RKO (cell line): Measurements from ENCODE around the gene PPFIA3.
A peak's percentile ranks its signal among the peaks of the same experiment; 100 is the strongest.
"Not testable (repeated sequence)": the region's sequence is repeated elsewhere in the genome, so short reads cannot be mapped to it uniquely, and the experiment has no call there.

Source experiments
- DNase-seq: peaks from one replicate; pipeline ENCODE4 v3.0.0-alpha.2; 2016; ENCODE audit warnings: low spot score

PPFIA3 gene

DNA sequence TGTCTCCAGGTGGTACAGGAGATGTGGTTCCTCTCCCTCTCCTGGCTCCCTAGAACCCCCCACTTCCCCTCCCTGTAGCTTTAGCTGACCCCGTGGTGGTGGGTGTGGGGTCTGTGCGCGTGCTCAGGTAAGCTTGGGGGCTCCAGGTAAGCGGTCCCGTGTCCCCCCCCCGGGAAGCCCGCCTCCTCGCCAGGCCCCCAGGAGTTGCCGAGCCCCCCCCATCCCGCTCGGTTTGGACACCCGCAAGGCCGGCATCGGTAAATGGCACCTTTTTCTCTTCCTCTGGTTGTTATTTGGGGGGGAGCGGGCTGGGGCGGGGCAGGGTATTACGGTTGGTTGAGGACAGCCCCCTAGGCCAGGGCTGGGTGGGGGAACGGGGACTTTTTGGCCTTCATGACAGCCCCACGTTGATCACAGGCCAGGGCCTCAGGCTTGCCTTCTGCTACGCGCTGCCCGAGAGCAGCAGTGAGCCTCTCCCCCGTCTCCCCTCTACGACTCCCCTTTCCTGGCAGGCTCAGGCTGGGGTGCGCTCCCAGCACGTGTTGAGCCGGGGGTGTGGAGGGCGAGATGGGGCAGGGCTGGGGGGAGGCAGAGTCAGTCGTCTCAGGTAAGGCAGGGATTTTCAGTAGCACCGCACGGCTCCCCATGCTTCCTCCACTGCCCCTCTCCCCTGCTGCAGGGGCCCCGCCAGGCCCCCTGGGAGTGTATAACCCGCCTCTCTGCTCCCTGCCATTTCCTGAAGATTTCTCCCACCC, 15.8 kb upstream of the PPFIA3 start:
- DNase-seq: no peak

DNA sequence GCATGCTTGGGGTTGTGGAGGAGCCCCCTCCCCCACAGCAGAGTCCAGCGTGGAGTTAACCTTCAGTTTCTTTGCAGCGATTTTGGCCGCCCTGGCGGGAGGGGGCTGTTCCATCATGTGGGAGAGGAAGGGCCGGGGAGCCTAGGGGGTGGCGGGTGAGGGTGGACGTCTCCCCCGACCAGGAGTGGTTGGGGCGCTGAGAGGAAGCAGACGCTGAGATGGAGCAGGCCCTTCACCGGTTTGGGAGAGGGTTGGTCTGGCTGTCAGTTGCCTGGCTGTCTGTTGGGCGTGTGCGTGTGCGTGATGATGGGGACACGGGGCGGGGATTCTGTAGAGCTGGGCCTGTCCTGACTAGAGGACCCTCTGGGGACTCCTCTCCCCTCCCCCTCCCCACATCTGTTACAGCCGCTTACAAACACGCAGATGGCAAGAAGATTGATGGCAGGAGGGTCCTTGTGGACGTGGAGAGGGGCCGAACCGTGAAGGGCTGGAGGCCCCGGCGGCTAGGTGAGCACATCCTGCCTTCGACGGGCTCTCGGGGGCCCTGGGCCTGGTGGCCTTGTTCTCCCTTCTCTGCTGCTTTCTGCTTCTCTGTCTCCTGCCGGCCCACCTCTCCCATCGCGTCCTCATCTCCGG, 15.0 kb upstream of the PPFIA3 start:
- no peak for DNase-seq

DNA sequence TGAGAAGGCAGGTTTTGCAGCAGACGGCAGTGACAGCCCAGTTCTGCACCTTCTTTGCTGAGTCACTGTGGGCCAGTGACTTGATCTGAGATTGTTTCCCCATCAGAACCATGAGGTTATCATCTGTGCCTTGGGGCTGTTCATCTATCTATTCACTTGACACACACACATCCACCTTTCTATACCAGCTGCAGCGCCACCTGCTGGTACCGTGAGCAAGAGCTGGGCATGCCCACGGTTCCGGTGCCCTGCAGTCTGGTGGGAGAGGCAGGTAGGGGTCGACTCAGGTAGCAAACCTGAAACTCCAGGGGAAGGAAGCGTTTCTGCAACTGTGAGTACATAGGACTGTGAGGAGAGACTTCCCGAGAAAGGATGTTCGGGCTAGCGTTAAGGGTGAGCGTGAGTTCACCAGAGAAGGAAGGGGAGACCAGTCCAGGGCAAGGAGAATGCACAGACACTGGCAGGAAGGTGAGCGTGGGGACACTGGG, 12.7 kb upstream of the PPFIA3 start:
- no peak for DNase-seq

DNA sequence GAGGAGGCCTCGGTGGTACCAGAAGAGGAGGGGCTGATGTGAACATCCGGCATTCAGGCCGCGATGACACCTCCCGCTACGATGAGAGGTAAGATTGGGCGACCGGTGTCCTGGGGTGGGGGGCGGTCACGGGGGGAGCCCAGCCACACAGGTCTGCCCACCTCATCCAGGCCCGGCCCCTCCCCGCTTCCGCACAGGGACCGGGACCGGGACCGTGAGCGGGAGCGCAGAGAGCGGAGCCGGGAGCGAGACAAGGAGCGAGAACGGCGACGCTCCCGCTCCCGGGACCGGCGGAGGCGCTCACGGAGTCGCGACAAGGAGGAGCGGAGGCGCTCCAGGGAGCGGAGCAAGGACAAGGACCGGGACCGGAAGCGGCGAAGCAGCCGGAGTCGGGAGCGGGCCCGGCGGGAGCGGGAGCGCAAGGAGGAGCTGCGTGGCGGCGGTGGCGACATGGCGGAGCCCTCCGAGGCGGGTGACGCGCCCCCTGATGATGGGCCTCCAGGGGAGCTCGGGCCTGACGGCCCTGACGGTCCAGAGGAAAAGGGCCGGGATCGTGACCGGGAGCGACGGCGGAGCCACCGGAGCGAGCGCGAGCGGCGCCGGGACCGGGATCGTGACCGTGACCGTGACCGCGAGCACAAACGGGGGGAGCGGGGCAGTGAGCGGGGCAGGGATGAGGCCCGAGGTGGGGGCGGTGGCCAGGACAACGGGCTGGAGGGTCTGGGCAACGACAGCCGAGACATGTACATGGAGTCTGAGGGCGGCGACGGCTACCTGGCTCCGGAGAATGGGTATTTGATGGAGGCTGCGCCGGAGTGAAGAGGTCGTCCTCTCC, 11.5 kb upstream of the PPFIA3 start:
- no peak for DNase-seq

DNA sequence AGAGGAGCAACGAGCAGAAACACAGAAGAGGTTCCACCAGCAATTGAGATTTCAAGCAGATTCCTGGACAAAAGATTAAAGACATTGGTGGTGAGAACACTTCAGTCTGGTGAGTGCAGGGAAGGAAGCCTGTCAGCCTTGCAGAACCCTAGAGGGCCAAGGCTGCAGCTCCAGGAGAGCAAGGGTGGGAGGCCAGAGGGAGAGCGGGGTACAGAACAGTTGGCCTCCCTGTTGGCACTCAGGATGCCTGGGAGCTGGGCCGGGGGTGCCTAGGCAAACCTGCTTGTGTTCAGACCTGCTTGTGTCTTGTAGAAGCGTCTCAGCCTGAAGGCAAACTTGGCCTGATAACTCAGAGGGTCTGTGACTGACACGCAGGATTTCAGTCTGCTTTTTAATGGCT, 10.3 kb upstream of the PPFIA3 start:
- DNase-seq: no peak

DNA sequence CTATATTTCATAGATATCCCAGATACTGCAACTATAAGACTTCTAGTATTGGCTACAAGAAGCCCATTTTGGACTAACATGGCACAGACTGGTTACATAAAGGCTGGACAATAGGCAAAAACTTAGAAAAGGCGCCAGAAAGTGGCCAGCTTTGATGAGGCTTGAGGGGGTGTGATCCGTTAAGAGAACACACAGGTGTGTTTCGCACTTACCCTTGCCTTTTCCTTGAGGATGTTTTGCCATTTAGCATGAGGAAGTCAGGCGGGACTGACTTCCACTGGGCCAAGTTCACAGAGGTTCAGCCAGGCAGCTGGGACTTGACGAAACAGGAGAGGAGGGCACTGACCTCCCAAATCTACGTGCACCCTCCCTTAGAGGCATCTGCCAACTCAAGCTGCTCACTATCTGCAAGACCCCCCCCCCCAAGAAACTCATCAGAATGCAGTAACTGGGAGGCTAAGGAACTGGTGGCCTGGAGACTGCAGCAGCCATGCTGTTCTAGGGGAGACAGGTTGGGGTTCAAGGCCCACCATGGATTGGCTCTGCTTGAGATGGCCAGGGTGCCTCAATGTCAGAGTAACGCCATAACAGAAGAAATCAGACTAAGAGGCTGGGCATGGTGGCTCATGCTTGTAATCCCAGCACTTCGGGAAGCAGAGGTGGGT, 9.6 kb upstream of the PPFIA3 start:
- no peak for DNase-seq

DNA sequence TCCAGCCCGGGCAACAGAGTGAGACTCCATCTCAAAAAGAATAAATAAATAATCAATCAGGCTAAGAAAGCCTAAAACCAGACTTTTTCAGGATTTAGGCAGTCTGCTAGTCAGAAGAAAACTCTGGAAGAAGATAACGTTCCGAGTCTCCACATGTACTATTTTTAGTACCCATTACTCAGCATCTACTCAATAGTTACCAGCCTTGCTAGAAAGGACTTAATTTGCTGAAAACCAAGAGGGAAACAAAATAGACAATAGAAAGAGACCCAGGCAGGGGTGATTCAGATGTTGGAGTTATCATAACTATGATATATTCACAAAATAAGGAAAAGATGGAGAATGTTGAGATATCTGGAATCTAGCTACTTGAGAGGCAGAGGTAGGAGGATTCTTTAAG, 8.8 kb upstream of the PPFIA3 start:
- DNase-seq: peak; percentile 43

DNA sequence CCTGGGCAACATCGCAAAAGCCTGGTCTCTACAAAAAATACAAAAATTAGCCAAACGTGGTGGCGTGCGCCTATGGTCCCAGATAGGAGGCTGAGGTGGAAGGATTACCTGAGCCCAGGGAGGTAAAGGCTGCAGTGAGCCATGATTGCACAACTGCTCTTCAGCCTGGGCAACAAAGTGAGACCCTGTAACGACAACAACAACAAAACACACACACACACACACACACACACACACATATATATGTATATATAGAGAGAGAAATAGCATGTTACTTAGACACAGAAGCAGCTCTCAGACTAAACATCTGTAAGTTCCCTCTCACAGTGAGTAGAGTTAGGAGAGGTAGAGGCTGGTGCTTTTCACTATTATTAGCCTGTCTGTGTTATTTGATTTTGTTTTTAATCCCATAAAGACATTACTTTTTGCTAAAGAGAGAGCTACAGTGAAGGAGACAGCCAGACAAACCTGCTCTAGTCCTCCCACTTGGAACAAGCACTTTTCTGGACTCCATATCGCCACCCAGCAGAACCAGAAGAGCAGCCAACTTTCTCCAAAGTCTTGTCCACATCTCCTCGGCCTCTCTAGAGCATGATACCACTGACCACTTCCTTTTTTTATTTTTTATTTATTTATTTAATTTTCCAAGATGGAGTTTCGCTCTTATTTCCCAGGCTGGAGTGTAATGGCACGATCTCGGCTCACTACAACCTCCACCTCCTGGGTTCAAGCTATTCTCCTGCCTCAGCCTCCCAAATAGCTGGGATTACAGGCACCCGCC, 7.9 kb upstream of the PPFIA3 start:
- no peak for DNase-seq

DNA sequence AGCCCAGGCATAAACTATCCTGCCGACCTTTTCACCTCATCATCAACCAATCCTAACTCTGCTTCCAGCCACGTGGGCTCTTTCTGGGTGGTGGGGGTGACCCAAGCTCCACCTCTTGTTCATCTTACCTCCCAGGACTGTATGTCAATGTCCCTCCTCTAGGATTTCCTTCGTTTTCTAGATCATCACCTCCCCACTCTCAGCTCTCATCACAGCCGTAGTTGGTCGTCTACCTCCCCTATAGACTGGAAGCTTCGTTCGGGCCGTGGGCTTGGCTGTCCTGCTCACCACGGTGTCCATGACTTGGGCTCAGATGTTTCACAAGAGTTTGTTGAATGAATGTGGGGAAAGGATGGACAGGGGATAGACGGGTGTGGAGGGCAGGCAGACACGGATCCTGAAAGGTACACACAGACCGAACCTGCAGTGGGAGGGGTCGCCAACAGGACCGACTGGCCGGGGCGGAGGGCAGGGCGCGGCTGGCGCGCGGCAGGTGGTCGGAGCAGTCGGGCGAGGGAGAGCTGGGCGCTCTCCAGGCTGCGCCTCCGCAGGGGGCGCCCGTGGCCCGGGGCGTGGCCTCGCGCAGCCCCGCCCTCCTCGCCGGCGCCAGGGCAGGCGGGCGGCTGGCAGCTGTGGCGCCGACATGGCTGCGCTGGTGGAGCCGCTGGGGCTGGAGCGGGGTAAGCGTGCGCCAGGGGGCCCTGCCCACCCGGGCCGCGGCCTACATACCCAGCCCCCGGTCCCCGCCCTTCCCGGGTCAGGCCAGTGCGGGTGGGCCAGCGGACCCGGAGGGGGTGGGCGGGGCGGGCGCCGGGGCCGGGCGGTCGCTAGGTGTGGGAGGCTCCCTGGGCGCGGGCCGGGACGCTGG, 5.3 kb upstream of the PPFIA3 start, which contains the start of gene LIN7B:
TSS of gene LIN7B (plus strand) at position 609 of the 868 bp plus-strand sequence. CDS start at position 644, 35 bp downstream.
- peak; percentile 74 for DNase-seq

DNA sequence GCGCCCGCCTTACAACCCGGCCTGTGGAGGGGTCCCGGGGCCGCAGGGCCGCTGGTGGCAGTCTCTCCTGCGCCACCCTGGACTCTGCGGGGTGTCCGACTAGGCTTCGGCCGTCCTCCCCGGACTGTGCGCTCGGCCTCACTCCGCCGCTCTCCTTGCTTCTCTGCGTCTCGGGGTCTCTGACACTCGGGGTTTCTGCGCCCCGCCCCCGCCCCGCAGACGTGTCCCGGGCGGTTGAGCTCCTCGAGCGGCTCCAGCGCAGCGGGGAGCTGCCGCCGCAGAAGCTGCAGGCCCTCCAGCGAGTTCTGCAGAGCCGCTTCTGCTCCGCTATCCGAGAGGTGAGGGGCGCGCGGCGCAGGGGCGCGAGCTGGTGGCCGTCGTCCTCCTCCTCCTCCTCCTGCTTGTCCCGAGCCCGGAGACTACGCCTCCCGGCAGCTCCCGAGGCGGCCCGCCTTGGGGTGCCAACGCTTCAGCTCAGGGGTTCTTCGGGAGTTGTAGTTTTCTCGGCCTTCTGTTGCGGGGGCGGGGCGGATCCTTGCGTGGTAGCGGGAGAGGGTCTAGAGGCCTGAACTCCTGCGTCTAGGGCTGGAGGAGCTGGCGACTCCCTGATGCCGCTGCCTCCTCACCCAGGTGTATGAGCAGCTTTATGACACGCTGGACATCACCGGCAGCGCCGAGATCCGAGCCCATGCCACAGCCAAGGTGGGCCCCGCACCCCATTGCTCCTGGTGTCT, 4.5 kb upstream of the PPFIA3 start:
- DNase-seq: peak; percentile 81

DNA sequence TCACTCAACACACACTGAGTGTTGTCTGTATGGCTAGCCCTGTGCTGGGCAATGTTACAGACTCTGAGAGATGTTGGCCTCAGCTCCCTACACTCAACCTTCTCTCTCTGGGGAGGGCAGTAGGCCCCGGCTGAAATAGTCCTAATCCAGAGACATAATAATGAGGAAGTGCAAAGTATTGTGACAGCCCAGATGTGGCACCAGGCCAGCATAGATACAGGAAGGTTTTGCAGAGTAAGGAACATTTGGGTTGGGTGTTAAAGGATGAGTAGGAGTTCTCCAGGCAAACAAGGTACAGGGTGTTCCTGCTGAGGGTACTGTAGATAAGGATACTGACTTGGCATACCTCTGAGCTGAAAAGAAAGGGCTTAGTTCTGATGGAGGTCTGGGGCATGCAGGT, 2.8 kb upstream of the PPFIA3 start:
- no peak for DNase-seq

DNA sequence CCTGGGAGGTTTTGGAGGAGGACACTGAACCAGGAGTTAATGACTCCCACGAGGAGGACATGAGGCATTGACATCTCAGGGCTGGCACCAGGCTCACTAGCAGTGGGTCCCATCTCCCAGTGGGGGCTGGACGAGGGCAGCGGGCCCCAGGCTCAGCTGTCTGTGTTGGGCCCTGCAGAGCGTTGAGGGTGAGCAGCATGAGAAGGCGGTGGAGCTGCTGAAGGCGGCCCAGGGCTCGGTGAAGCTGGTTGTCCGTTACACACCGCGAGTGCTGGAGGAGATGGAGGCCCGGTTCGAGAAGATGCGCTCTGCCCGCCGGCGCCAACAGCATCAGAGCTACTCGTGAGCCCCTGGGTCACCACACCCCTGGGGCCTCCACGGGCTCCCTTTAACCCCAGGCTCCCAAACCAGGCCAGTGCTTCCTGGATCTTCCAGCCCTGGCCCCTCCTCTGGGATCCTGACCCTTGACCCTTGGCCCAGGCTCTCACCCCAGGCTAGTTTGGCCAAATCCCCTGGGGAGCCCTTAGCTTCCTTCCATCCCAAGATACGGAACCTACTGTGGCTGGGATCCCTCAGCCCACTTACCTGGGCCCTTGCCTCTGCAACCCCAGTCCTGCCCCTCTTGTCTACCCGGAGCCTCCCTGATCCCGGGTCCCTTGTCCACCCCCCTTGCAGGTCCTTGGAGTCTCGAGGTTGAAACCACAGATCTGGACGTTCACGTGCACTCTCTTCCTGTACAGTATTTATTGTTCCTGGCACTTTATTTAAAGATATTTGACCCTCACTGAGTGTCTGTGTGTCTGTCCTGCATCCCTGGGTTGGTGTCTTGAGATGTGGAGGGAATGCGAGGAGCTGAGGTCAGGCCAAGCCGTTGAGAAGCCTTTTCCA, 1.4 kb upstream of the PPFIA3 start:
- DNase-seq: no peak

DNA sequence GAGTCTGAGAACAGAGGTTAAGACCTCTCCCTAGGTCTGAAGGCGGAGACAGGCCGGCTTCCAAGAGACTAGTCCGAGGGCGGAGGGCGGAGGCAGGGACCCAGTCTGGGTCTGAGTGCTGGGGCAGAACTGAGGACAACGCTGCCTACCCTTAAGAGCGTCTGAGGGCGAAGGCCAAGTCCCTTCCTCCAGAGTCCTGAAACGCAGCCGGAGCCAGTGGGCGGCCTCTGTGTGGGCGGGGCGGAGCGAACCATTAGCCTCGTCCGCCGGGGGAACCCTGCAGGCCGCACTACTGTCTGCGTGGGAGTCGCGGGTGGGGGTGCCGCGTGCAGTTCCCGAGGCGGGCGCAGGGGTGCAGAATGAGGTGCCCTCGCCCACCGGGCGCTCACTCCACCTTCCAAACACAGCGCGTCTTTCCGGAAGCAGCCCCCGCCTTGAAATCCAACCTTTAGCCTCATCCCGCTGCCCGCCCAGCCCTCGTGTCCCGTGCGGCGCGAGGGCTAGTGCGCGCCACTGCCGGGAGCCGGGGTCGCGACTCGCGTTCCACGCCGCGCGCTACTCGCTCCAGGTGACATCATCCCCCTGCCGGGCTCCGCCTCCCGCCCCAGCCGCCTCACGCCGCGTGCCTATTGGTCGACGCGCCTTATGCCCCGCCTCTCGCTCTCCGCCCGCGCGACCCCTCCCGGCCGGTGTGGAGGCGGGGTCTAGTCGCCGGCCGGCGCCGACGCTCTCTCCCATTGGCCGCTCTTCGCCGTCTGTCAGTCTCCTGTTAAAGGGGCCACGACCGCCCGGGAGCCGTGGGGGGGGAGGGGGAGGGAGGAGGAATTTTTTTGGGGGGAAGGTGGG, 556 bp upstream of the PPFIA3 start, which contains the start of gene C19orf73:
TSS of gene C19orf73 (minus strand) at position 579 of the 846 bp plus-strand sequence. CDS start at position 458, 121 bp downstream.
- DNase-seq: peak; percentile 95

DNA sequence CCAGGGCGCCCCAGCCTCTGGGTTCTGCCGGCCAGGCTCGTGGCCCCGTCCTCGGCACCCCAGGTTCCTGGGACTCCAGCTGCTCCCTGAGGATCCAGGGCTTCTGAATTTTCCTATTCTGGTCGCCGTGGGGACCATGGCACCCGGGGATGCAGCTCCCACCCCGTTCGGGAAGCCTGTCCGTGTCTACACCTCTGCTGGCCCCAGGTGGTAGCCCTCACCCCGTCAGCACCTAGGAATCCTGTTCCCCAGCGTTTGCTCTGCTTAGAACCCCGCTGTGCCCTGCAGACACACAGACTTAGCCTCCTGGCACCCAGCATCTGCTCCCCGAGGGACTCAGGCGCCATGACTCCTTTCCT, 960 bp downstream of the PPFIA3 start:
- no peak for DNase-seq

DNA sequence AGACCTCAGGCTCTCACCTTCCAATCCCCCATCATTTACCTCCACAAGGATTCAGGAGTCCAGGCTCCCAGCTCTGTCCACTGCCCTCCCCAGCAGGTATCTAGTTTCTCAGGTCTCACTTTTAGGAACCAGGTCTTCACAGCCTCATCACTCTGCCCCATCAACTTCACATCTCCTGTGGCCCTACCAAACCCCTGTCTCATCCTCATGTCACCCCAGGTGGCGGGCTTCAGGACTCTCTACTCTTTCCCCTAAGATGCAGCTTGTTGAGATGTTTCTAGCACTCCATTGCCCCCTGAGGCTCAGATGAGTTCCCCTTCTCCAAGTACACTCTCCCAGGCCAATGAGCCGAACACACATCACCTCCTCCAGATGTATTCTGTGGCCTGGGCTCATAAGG, 1.5 kb downstream of the PPFIA3 start:
- no peak for DNase-seq

DNA sequence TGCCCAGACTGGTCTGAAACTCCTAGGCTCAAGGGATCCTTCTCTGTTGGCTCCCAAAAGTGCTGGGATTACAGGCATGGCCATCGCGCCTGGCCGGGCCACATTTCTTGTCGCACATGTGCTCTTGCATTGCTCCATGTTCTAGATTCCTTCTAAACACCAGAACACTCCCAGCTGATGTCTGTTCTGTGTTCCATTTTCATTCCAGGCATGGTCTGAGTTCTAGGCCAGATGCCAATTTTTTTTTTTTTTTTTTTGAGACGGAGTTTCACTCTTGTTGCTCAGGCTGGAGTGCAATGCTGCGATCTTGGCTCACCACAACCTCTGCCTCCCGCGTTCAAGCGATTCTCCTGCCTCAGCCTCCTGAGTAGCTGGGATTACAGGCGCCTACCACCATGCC, 2.5 kb downstream of the PPFIA3 start:
- DNase-seq: not testable (repeated sequence)

DNA sequence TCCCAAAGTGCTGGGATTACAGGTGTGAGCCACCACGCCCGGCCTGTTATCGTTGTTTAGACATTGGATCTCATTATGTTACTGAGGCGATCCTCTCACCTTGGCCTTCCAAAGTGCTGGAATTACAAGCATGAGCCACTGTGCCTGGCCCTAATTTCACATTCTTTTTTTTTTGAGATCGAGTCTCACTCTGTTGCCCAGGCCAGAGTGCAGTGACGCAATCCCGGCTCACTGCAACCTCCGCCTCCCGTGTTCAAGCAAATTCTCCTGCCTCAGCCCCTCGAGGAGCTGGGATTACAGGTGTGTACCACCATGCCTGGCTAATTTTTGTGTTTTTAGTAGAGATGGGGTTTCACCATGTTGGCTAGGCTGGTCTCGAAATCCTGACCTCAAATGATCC, 3.9 kb downstream of the PPFIA3 start:
- DNase-seq: not testable (repeated sequence)
